HepG2 (cell line): ENCODE results near the gene APOL4. TPM values are rescaled to one million over a fixed set of nuclear protein-coding genes. Genes with fewer than 3 reads are reported as not detected.

Experiments used
- ATF3 ChIP-seq: sonication (generic); formaldehyde crosslinking; IDR thresholded peaks from 2 replicates; pipeline ENCODE4 v1.4.0; 2020; ENCODE audit warnings: missing genetic modification reagents
- FOSL2 ChIP-seq: sonication (generic); formaldehyde crosslinking; IDR thresholded peaks from 2 replicates; pipeline ENCODE4 v1.4.0; 2020; ENCODE audit warnings: missing genetic modification reagents
- HOXA3 ChIP-seq: sonication (generic); formaldehyde crosslinking; IDR thresholded peaks from 2 replicates; pipeline ENCODE4 v1.5.0; 2020; ENCODE audit warnings: missing genetic modification reagents
- KAT8 ChIP-seq: IDR thresholded peaks from 2 replicates; pipeline ENCODE4 v1.6.1; 2016; ENCODE audit warnings: missing genetic modification reagents, missing compliant biosample characterization
- PBX3 ChIP-seq: sonication (generic); formaldehyde crosslinking; IDR thresholded peaks from 2 replicates; pipeline ENCODE4 v1.8.1; 2023; ENCODE audit warnings: missing genetic modification reagents, inconsistent platforms, borderline replicate concordance
- PLSCR1 ChIP-seq: sonication (generic); formaldehyde crosslinking; IDR thresholded peaks from 2 replicates; pipeline ENCODE4 v1.5.0; 2020; ENCODE audit warnings: missing genetic modification reagents, mild to moderate bottlenecking, borderline replicate concordance
- SAFB2 ChIP-seq: sonication (generic); formaldehyde crosslinking; IDR thresholded peaks from 2 replicates; pipeline ENCODE4 v1.5.1; 2020; ENCODE audit warnings: missing genetic modification reagents, low read depth, mild to moderate bottlenecking, borderline replicate concordance
- SNAPC2 ChIP-seq: sonication (generic); formaldehyde crosslinking; IDR thresholded peaks from 2 replicates; pipeline ENCODE4 v1.8.1; 2022; ENCODE audit warnings: mild to moderate bottlenecking, missing genetic modification reagents
- SRSF4 ChIP-seq: fragments of 200-400 bp; formaldehyde crosslinking; IDR thresholded peaks from one replicate; pipeline ENCODE4 v1.6.1; 2018; ENCODE audit warnings: mild to moderate bottlenecking, low read depth, low read length, moderate library complexity; ENCODE audit not compliant: poor library complexity, severe bottlenecking
- TBX3 ChIP-seq: fragments of 450-650 bp; IDR thresholded peaks from 2 replicates; pipeline ENCODE4 v1.6.1; 2017; ENCODE audit warnings: antibody characterized with exemption, mild to moderate bottlenecking, inconsistent platforms, borderline replicate concordance
- ZFP90 ChIP-seq: sonication (generic); formaldehyde crosslinking; IDR thresholded peaks from 2 replicates; pipeline ENCODE4 v1.8.0; 2022; ENCODE audit warnings: missing genetic modification reagents, mild to moderate bottlenecking, inconsistent platforms, borderline replicate concordance
- ZMYM4 ChIP-seq: sonication (generic); formaldehyde crosslinking; IDR thresholded peaks from 2 replicates; pipeline ENCODE4 v1.8.1; 2023; ENCODE audit warnings: mild to moderate bottlenecking, missing genetic modification reagents
- ZNF124 ChIP-seq: sonication (generic); formaldehyde crosslinking; IDR thresholded peaks from 2 replicates; pipeline ENCODE4 v1.4.0; 2020; ENCODE audit warnings: missing genetic modification reagents
- ZNF264 ChIP-seq: sonication (generic); formaldehyde crosslinking; IDR thresholded peaks from 2 replicates; pipeline ENCODE4 v1.4.0; 2020; ENCODE audit warnings: missing genetic modification reagents
- ZNF639 ChIP-seq: conservative IDR thresholded peaks from 2 replicates; pipeline ENCODE4 v1.6.1; 2018; ENCODE audit warnings: missing genetic modification reagents
- ZNF672 ChIP-seq: sonication (generic); formaldehyde crosslinking; IDR thresholded peaks from 2 replicates; pipeline ENCODE4 v1.8.1; 2022; ENCODE audit warnings: missing genetic modification reagents
- ZNF710 ChIP-seq: sonication (generic); formaldehyde crosslinking; IDR thresholded peaks from 2 replicates; pipeline ENCODE4 v1.5.0; 2020; ENCODE audit warnings: mild to moderate bottlenecking, missing genetic modification reagents, borderline replicate concordance
- ZNF75D ChIP-seq: sonication (generic); formaldehyde crosslinking; IDR thresholded peaks from 2 replicates; pipeline ENCODE4 v1.8.1; 2023; ENCODE audit warnings: missing genetic modification reagents, mild to moderate bottlenecking, borderline replicate concordance
- ZNF768 ChIP-seq: sonication (generic); formaldehyde crosslinking; IDR thresholded peaks from 2 replicates; pipeline ENCODE4 v1.4.0; 2020; ENCODE audit warnings: missing genetic modification reagents
- ZNF784 ChIP-seq: sonication (generic); formaldehyde crosslinking; IDR thresholded peaks from 2 replicates; pipeline ENCODE4 v1.5.1; 2020; ENCODE audit warnings: missing genetic modification reagents, mild to moderate bottlenecking, borderline replicate concordance
- ZSCAN5A ChIP-seq: sonication (generic); formaldehyde crosslinking; IDR thresholded peaks from 2 replicates; pipeline ENCODE4 v1.8.0; 2022; ENCODE audit warnings: mild to moderate bottlenecking, missing genetic modification reagents, borderline replicate concordance
- polyA plus RNA-seq, 8 experiments: library from polyadenylated mRNA; depleted of rRNA in 3 of 8; stranded (reverse) in 7 of 8; unstranded in 1 of 8; fragments of >200 nt; fragmentation: Illumina TruSeq in 4 of 8; extraction: Trizol in 4 of 8; gene quantifications; 2 replicates each; pipeline versions ENCODE4 v1.2.1 to v1.2.3, GENCODE V29; 2011 to 2016; ENCODE audit warnings: low read depth in 4 of 8, missing spikeins in 1 of 8, mixed read lengths in 1 of 8; ENCODE audit not compliant: insufficient read depth in 1 of 8
- total RNA-seq, 5 experiments: library from RNA; depleted of rRNA; stranded (reverse); fragments of >200 nt; fragmentation: Illumina TruSeq; extraction: Trizol; gene quantifications; 2 replicates each; pipeline ENCODE4 v1.2.3, GENCODE V29; 2016; ENCODE audit warnings: low read depth in 1 of 5

Gene APOL4
- total and polyA plus RNA-seq, 2 of the 13 experiments (the other 11 are each of a cell fraction or from before 2014, with no cell fraction given), result 0.77 to 2.8 TPM

- TF ChIP-seq ATF3 (peak; percentile 48; the same call in 1 of the 2 replicates), ZNF672 (CRISPR knock-in tag) (no peak), PLSCR1 (CRISPR knock-in tag) (no peak), ZNF639 (CRISPR knock-in tag) (no peak), ZMYM4 (peak; percentile 71), ZNF710 (CRISPR knock-in tag) (peak; percentile 65; the same call in 1 of the 2 replicates), PBX3 (no peak; the same call in 1 of the 2 replicates), ZSCAN5A (no peak), ZNF264 (CRISPR knock-in tag) (no peak; the same call in 1 of the 2 replicates), ZNF768 (CRISPR knock-in tag) (peak; percentile 57; the same call in 1 of the 2 replicates), ZNF75D (CRISPR knock-in tag) (no peak), FOSL2 (CRISPR knock-in tag) (peak; percentile 82), SNAPC2 (CRISPR knock-in tag) (peak; percentile 53; the same call in 1 of the 2 replicates), ZNF784 (CRISPR knock-in tag) (no peak), ZFP90 (no peak), SRSF4 (no peak), SAFB2 (CRISPR knock-in tag) (no peak), TBX3 (no peak), ZNF124 (no peak), KAT8 (CRISPR knock-in tag) (peak; percentile 89), HOXA3 (CRISPR knock-in tag) (peak; percentile 62; the same call in 1 of the 2 replicates)
These were observed 38.0 kb upstream of the APOL4 start, which contains the start of gene APOL2 (continued) for GRCh38 chr22:36239401-36240171.
